SK-N-SH (cell line): ENCODE measurements around the gene NAALADL1. TPM values are rescaled to one million over a fixed set of nuclear protein-coding genes. Genes with fewer than 3 reads are reported as not detected.

ENCODE experiments used
- CTCF ChIA-PET: fragments of 300-600, 350-600 bp; formaldehyde crosslinking; extraction: SDS; loops from one replicate; lab custom pipeline; 2021; lab: Yijun Ruan, JAX
- POLR2A ChIA-PET: fragments of 350-600 bp; sonication (Branson Sonifier 250); formaldehyde crosslinking; extraction: SDS; loops from one replicate; lab custom pipeline; 2020; ENCODE audit warnings: antibody characterized with exemption, inconsistent platforms; lab: Yijun Ruan, JAX
- DNase-seq: peaks from one replicate; pipeline ENCODE4 v3.0.0; 2012
- H2AFZ ChIP-seq: fragments of 200-600 bp; sonication (generic); 2 replicates; pipeline ENCODE4 v1.8.1; 2016; ENCODE audit warnings: antibody characterized with exemption, mild to moderate bottlenecking, low read depth
- H3F3A ChIP-seq: fragments of 200-600 bp; sonication (generic); replicated peaks from 2 replicates; pipeline ENCODE3; 2016; ENCODE audit warnings: antibody characterized with exemption, mild to moderate bottlenecking; ENCODE audit not compliant: insufficient read depth
- H3K27ac ChIP-seq, 2 experiments: fragments of 200-500 bp in 1 of 2; fragments of 200-600 bp in 1 of 2; sonication (Bioruptor generic) in 1 of 2; sonication (generic), shearing (Covaris generic) in 1 of 2; 2 replicates each; pipeline versions ENCODE4 v1.5.1 to v1.6.1; 2014 to 2016; ENCODE audit warnings: low read depth in 2 of 2, inconsistent platforms in 1 of 2, low read length in 1 of 2, mild to moderate bottlenecking in 1 of 2, mixed read lengths in 1 of 2
- H3K27me3 ChIP-seq: fragments of 200-600 bp; sonication (generic), shearing (Covaris generic); 2 replicates; pipeline ENCODE4 v1.6.1; 2016; ENCODE audit warnings: mixed run types; ENCODE audit not compliant: insufficient read depth
- H3K36me3 ChIP-seq, 2 experiments: fragments of 200-500 bp in 1 of 2; fragments of 200-600 bp in 1 of 2; sonication (Bioruptor generic) in 1 of 2; sonication (generic) in 1 of 2; replicated peaks in 1 of 2; 2 replicates each; pipeline versions ENCODE3 to v1.5.1; 2014 to 2016; ENCODE audit warnings: low read length in 1 of 2, mild to moderate bottlenecking in 1 of 2; ENCODE audit not compliant: insufficient read depth in 2 of 2, control insufficient read depth in 1 of 2
- H3K4me1 ChIP-seq, 2 experiments: fragments of 200-500 bp in 1 of 2; fragments of 200-600 bp in 1 of 2; sonication (Bioruptor generic) in 1 of 2; sonication (generic), shearing (Covaris generic) in 1 of 2; 2 replicates each; pipeline versions ENCODE4 v1.5.1 to v1.6.1; 2014 to 2016; ENCODE audit warnings: low read depth in 1 of 2, low read length in 1 of 2, mixed run types in 1 of 2; ENCODE audit not compliant: insufficient read depth in 2 of 2, control insufficient read depth in 1 of 2
- H3K4me2 ChIP-seq: fragments of 200-600 bp; sonication (generic), shearing (Covaris generic); 2 replicates; pipeline ENCODE4 v1.6.1; 2017; ENCODE audit warnings: mixed run types
- H3K4me3 ChIP-seq, 2 experiments: fragments of 200-500 bp in 1 of 2; fragments of 200-600 bp in 1 of 2; sonication (Bioruptor generic) in 1 of 2; sonication (generic), shearing (Covaris generic) in 1 of 2; 2 replicates each; pipeline versions ENCODE4 v1.5.1 to v1.8.1; 2014 to 2016; ENCODE audit warnings: low read depth in 2 of 2, inconsistent platforms in 1 of 2, low read length in 1 of 2, mild to moderate bottlenecking in 1 of 2, mixed read lengths in 1 of 2, moderate library complexity in 1 of 2
- H3K79me2 ChIP-seq: fragments of 200-600 bp; sonication (generic); 2 replicates; pipeline ENCODE4 v1.8.1; 2017; ENCODE audit warnings: mild to moderate bottlenecking; ENCODE audit not compliant: insufficient read depth
- H3K9ac ChIP-seq: fragments of 200-600 bp; sonication (generic); 2 replicates; pipeline ENCODE4 v1.6.1; 2017; ENCODE audit warnings: mixed run types
- H3K9me2 ChIP-seq: fragments of 200-600 bp; sonication (generic); 2 replicates; pipeline ENCODE4 v1.6.1; 2017; ENCODE audit warnings: mixed run types
- H3K9me3 ChIP-seq: fragments of 200-600 bp; sonication (generic); 2 replicates; pipeline ENCODE4 v1.6.1; 2017; ENCODE audit warnings: mixed run types, mild to moderate bottlenecking, moderate library complexity
- H4K20me1 ChIP-seq: fragments of 200-600 bp; sonication (generic); 2 replicates; pipeline ENCODE4 v1.6.1; 2017; ENCODE audit warnings: mild to moderate bottlenecking, mixed run types; ENCODE audit not compliant: insufficient read depth
- CHD2 ChIP-seq: fragments of 150-350 bp; IDR thresholded peaks from 2 replicates; pipeline ENCODE4 v1.6.1; 2018; ENCODE audit warnings: low read length; ENCODE audit not compliant: partially characterized antibody
- CTCF ChIP-seq: fragments of 200-600 bp; sonication (generic); IDR thresholded peaks from 2 replicates; pipeline ENCODE4 v1.6.1; 2017; ENCODE audit warnings: antibody characterized with exemption, mild to moderate bottlenecking, moderate library complexity
- ELF1 ChIP-seq: IDR thresholded peaks from 2 replicates; pipeline ENCODE4 v1.4.0; 2012
- EP300 ChIP-seq, 2 experiments: IDR thresholded peaks; 2 replicates each; pipeline versions ENCODE4 v1.4.0 to v1.6.1; 2012; ENCODE audit warnings: borderline replicate concordance in 1 of 2, low read depth in 1 of 2, low read length in 1 of 2
- FOSL2 ChIP-seq: IDR thresholded peaks from 2 replicates; pipeline ENCODE4 v1.4.0; 2012; ENCODE audit warnings: low read depth, mild to moderate bottlenecking, moderate library complexity, borderline replicate concordance
- FOXJ3 ChIP-seq: sonication (generic); formaldehyde crosslinking; IDR thresholded peaks from 2 replicates; pipeline ENCODE4 v1.5.1; 2020; ENCODE audit warnings: mild to moderate bottlenecking, missing genetic modification reagents
- FOXM1 ChIP-seq: IDR thresholded peaks from 2 replicates; pipeline ENCODE4 v1.4.0; 2012; ENCODE audit warnings: low read depth, mild to moderate bottlenecking
- GATA2 ChIP-seq: sonication (generic); formaldehyde crosslinking; IDR thresholded peaks from 2 replicates; pipeline ENCODE4 v1.5.0; 2020; ENCODE audit warnings: mild to moderate bottlenecking, missing genetic modification reagents
- MEF2A ChIP-seq: IDR thresholded peaks from 2 replicates; pipeline ENCODE4 v1.4.0; 2012; ENCODE audit warnings: low read depth, borderline replicate concordance
- MXI1 ChIP-seq: IDR thresholded peaks from 2 replicates; pipeline ENCODE4 v1.6.1; 2012; ENCODE audit warnings: mild to moderate bottlenecking, low read depth, low read length, improper control_type of control experiment
- NFIC ChIP-seq: IDR thresholded peaks from 2 replicates; pipeline ENCODE4 v1.4.0; 2012; ENCODE audit warnings: borderline replicate concordance
- RAD21 ChIP-seq: IDR thresholded peaks from 2 replicates; pipeline ENCODE4 v1.6.1; 2012; ENCODE audit warnings: mild to moderate bottlenecking, low read length
- RCOR1 ChIP-seq: fragments of 150-350 bp; IDR thresholded peaks from 2 replicates; pipeline ENCODE4 v1.6.1; 2017; ENCODE audit warnings: antibody characterized with exemption, low read length
- SIN3A ChIP-seq: IDR thresholded peaks from 2 replicates; pipeline ENCODE4 v1.6.1; 2012; ENCODE audit warnings: low read depth, mild to moderate bottlenecking, low read length, moderate library complexity, borderline replicate concordance
- TCF12 ChIP-seq: IDR thresholded peaks from 2 replicates; pipeline ENCODE4 v1.4.0; 2012
- TEAD4 ChIP-seq: IDR thresholded peaks from 2 replicates; pipeline ENCODE4 v1.4.0; 2012; ENCODE audit warnings: mild to moderate bottlenecking, borderline replicate concordance; ENCODE audit not compliant: insufficient read depth
- YY1 ChIP-seq: IDR thresholded peaks from 2 replicates; pipeline ENCODE4 v1.4.0; 2012; ENCODE audit warnings: low read depth, mild to moderate bottlenecking
- WGBS: methylation state at CpG from one replicate; pipeline ENCODE4 v1.1.6; 2017; ENCODE audit warnings: low lambda C conversion rate; 5-methylcytosine and 5-hydroxymethylcytosine counted together
- polyA plus RNA-seq, 3 experiments: library from polyadenylated mRNA; depleted of rRNA; stranded (reverse); fragments of >200 nt; gene quantifications; 2 replicates each; pipeline ENCODE4 v1.2.3, GENCODE V29; 2012
- TF ChIP-seq, protein P1 (sequence below): IDR thresholded peaks from 2 replicates; pipeline ENCODE4 v1.4.0; 2012; ENCODE audit warnings: low read depth
- TF ChIP-seq, protein P2 (sequence below): fragments of 150-350 bp; IDR thresholded peaks from 2 replicates; pipeline ENCODE4 v1.6.1; 2016; ENCODE audit warnings: mild to moderate bottlenecking, low read depth, low read length

The NAALADL1 gene
- polyA plus RNA-seq, 1 of the 3 experiments (the other 2 are of a cell fraction) = not detected

GRCh38 chr11:65035579-65035978, 22.8 kb downstream of the NAALADL1 start:
- no peak overlapping the region for H3K4me3 ChIP-seq
- no peak overlapping the region for H2AFZ ChIP-seq
- WGBS = 78% methylated on average over 9 of the region's 11 CpGs
- no peak overlapping the region for H3K27ac ChIP-seq
- H3K9me3 ChIP-seq = no peaks in the 10 kb centered on the region
- TF ChIP-seq ELF1 = no peak
- TF ChIP-seq RAD21 = no peak
- no peak for TF ChIP-seq MEF2A
- no peak for TF ChIP-seq TEAD4
- TF ChIP-seq MXI1 = no peak
- TF ChIP-seq NFIC = no peak
- TF ChIP-seq FOSL2 = no peak
- TF ChIP-seq CHD2 = no peak
- TF ChIP-seq SIN3A = no peak
- TF ChIP-seq GATA2 (CRISPR knock-in tag) = no peak
- TF ChIP-seq, protein P1, sequence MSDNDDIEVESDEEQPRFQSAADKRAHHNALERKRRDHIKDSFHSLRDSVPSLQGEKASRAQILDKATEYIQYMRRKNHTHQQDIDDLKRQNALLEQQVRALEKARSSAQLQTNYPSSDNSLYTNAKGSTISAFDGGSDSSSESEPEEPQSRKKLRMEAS = no peak
- no peak for TF ChIP-seq YY1
- TF ChIP-seq, protein P2, sequence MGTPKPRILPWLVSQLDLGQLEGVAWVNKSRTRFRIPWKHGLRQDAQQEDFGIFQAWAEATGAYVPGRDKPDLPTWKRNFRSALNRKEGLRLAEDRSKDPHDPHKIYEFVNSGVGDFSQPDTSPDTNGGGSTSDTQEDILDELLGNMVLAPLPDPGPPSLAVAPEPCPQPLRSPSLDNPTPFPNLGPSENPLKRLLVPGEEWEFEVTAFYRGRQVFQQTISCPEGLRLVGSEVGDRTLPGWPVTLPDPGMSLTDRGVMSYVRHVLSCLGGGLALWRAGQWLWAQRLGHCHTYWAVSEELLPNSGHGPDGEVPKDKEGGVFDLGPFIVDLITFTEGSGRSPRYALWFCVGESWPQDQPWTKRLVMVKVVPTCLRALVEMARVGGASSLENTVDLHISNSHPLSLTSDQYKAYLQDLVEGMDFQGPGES = no peak
- TF ChIP-seq TCF12 = no peak
- no peak for DNase-seq
- POLR2A ChIA-PET = no interaction called here
- H3K9me2 ChIP-seq = no peaks in the 10 kb centered on the region
- peaks cover 7 to 21% of the 10 kb centered on the region in 2 experiments for H3K36me3 ChIP-seq
- no peaks in the 10 kb centered on the region for H3K27me3 ChIP-seq
- H3K79me2 ChIP-seq = no peaks in the 10 kb centered on the region
- H3K4me1 ChIP-seq = peaks cover 0 to 2% of the 10 kb centered on the region in 2 experiments; a peak in 1 of 4 replicates
- peaks cover 11% of the 10 kb centered on the region for H3F3A ChIP-seq
- CTCF ChIA-PET = interaction anchor here (1.6 kb wide), 1 partner anchor 21 kb away, joined by 5 read pairs; the partner anchor contains the start of gene ARL2
- H3K4me2 ChIP-seq = no peak overlapping the region
- H3K9ac ChIP-seq = no peak overlapping the region
- H4K20me1 ChIP-seq = no peaks in the 10 kb centered on the region

- no peaks in the 10 kb centered on the region for H3F3A ChIP-seq
- no peaks in the 10 kb centered on the region for H3K79me2 ChIP-seq
- TF ChIP-seq CTCF = no peak
- TF ChIP-seq FOXM1 = no peak
- TF ChIP-seq FOSL2 = no peak
- no peak for TF ChIP-seq MEF2A
- no peak for TF ChIP-seq EP300 (IDR thresholded peaks at IDR 0.05; ENCODE audit: borderline replicate concordance in 1 of 2, low read depth in 1 of 2, low read length in 1 of 2)
- no peak for TF ChIP-seq TEAD4
- no peak for TF ChIP-seq SIN3A
- TF ChIP-seq FOXJ3 (CRISPR knock-in tag) = no peak
- TF ChIP-seq RCOR1 = no peak
- no peak for TF ChIP-seq CHD2
- H4K20me1 ChIP-seq = no peaks in the 10 kb centered on the region
- H3K4me1 ChIP-seq = no peaks in the 10 kb centered on the region
- H3K9me3 ChIP-seq = no peaks in the 10 kb centered on the region
- H2AFZ ChIP-seq = no peak overlapping the region
- H3K9me2 ChIP-seq = no peaks in the 10 kb centered on the region
- no peak overlapping the region for H3K4me3 ChIP-seq
- DNase-seq = no peak
- WGBS = 91% methylated on average over 1 of the region's 2 CpGs
- ChIA-PET POLR2A (no interaction called here), CTCF (interaction anchor here (0.8 to 1.0 kb wide), 2 partner anchors 187 to 281 kb away, joined by 3 read pairs; no protein-coding TSS in a partner anchor)
- peaks cover 7 to 21% of the 10 kb centered on the region in 2 experiments for H3K36me3 ChIP-seq
- no peak overlapping the region for H3K4me2 ChIP-seq
- H3K9ac ChIP-seq = no peak overlapping the region
- H3K27ac ChIP-seq = no peak overlapping the region
- H3K27me3 ChIP-seq = no peaks in the 10 kb centered on the region
Measured at GRCh38 chr11:65034423-65034822, 23.9 kb downstream of the NAALADL1 start.
